ENCODE measurements around the gene BTNL3.
A peak's percentile ranks its signal among the peaks of the same experiment; 100 is the strongest.

The BTNL3 gene

DNA sequence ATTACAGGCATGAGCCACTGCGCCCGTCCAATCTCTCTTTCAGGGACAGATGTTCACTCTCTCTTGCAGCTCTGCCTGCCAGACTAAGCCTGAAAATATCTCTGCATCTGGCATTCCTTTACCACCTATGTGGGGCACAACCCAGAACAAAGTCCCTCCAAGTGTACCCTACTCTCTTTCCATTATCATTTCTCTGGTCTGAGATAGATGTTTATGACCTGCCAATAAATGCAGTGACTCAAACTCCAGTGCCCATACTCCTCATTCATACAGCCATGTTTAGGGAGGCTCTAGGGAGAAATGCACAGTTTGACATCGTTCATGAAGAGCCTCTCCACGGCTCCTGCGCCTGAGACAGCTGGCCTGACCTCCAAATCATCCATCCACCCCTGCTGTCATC lies at the start of gene BTNL3:
Gene BTNL3 (plus strand): TSS at position 255 of the 400 bp plus-strand sequence. CDS start 183 bp downstream, outside the sequence.
- no peak for DNase-seq (ENCODE audit: low read depth)
- TF ChIP-seq CTCF (conservative IDR thresholded peaks at IDR 0.05; ENCODE audit: control insufficient read depth, insufficient read depth, low read depth, low read length), result no peak
- H3K4me3 ChIP-seq (ENCODE audit: control insufficient read depth, low read depth, low read length), result no peak within 1 kb of the TSS

DNA sequence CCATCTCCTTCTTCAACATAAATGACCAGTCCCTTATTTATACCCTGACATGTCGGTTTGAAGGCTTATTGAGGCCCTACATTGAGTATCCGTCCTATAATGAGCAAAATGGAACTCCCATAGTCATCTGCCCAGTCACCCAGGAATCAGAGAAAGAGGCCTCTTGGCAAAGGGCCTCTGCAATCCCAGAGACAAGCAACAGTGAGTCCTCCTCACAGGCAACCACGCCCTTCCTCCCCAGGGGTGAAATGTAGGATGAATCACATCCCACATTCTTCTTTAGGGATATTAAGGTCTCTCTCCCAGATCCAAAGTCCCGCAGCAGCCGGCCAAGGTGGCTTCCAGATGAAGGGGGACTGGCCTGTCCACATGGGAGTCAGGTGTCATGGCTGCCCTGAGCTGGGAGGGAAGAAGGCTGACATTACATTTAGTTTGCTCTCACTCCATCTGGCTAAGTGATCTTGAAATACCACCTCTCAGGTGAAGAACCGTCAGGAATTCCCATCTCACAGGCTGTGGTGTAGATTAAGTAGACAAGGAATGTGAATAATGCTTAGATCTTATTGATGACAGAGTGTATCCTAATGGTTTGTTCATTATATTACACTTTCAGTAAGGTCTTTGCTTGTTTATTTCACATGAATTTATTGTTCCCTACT lies 38.2 kb upstream of the BTNL3 start:
- H3K4me3 ChIP-seq (ENCODE audit: control insufficient read depth, low read depth, low read length), result no peak overlapping the region
- no peak for TF ChIP-seq CTCF (conservative IDR thresholded peaks at IDR 0.05; ENCODE audit: control insufficient read depth, insufficient read depth, low read depth, low read length)
- peak; percentile 2 for DNase-seq (ENCODE audit: low read depth)

GRCh38 chr5:180959661-180960060 lies 29.0 kb upstream of the BTNL3 start:
- H3K4me3 ChIP-seq (ENCODE audit: control insufficient read depth, low read depth, low read length), result no peak overlapping the region
- TF ChIP-seq CTCF (conservative IDR thresholded peaks at IDR 0.05; ENCODE audit: control insufficient read depth, insufficient read depth, low read depth, low read length), result no peak
- no peak for DNase-seq (ENCODE audit: low read depth)

DNA sequence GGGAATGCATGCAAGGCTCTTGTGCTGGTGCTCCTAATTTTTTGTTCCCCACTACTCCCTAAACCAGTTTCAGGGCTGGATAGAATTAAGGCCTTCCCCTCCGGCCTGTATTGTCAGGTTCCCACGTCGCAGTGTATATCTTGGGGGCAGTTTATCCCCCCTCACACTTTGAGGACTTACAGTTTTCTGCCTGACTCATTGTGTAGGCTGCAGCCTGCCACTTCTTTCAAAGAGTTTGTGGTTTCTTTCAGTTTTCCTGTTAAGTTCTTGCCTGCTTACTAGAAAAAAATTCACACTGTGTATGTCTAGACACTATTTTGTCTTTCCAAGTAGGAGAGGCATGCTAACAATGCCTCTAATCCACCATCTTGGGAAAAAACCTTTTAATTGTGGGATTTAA lies 28.4 kb upstream of the BTNL3 start:
- no peak for DNase-seq (ENCODE audit: low read depth)
- TF ChIP-seq CTCF (conservative IDR thresholded peaks at IDR 0.05; ENCODE audit: control insufficient read depth, insufficient read depth, low read depth, low read length), result no peak
- H3K4me3 ChIP-seq (ENCODE audit: control insufficient read depth, low read depth, low read length), result no peak overlapping the region

GRCh38 chr5:180969406-180969805 lies 19.2 kb upstream of the BTNL3 start:
- H3K4me3 ChIP-seq (ENCODE audit: control insufficient read depth, low read depth, low read length), result no peak overlapping the region
- no peak for DNase-seq (ENCODE audit: low read depth)
- no peak for TF ChIP-seq CTCF (conservative IDR thresholded peaks at IDR 0.05; ENCODE audit: control insufficient read depth, insufficient read depth, low read depth, low read length)

DNA sequence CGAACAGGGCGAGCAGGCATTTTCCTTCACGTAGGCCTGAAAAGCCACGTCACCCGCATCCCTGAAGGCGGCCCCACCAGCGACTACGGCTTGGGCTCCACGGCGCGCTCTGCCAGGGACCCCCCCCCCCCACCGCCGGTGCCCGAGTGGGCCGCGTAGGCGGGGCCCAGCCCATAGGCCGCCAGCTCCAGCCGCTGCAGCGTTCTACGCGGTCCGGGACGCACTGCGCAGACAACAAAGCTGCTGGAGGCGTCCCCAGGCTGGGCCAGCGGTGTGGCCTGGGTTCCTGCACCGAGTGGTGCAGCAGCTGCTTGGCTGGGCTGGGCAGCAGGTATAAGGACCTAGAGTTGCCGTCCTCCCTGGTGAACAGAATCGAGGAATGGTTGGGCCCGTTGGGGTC lies 18.3 kb upstream of the BTNL3 start:
- no peak overlapping the region for H3K4me3 ChIP-seq (ENCODE audit: control insufficient read depth, low read depth, low read length)
- TF ChIP-seq CTCF (conservative IDR thresholded peaks at IDR 0.05; ENCODE audit: control insufficient read depth, insufficient read depth, low read depth, low read length), result no peak
- no peak for DNase-seq (ENCODE audit: low read depth)

DNA sequence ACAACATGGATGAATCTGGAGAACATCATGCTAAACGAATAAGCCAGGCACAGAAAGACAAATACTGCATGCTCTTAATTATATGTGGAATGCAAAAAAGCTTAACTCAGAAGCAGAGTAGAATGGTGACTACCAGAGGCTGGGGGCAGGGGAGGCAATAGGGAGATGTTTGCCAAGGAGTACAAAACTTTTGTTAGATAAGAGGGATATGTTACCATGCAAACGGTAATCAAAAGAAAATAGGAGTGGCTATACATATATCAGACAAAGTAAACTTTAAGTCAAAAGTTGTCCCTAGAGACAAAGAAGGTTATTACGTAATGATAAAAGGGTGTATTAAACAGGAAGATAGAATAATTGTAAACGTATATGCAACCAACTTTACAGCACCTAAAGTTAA lies 17.8 kb upstream of the BTNL3 start:
- DNase-seq (ENCODE audit: low read depth), result no peak
- no peak for TF ChIP-seq CTCF (conservative IDR thresholded peaks at IDR 0.05; ENCODE audit: control insufficient read depth, insufficient read depth, low read depth, low read length)
- H3K4me3 ChIP-seq (ENCODE audit: control insufficient read depth, low read depth, low read length), result no peak overlapping the region
